H9 (cell line): ENCODE results near the gene CFAP299. TPM values are rescaled to one million over a fixed set of nuclear protein-coding genes. Genes with fewer than 3 reads are reported as not detected.

ENCODE experiments used
- DNase-seq: peaks from one replicate; pipeline ENCODE4 v3.0.0-alpha.2; 2017
- H2AFZ ChIP-seq: one replicate; pipeline ENCODE4 v1.6.1; 2013; ENCODE audit warnings: mild to moderate bottlenecking, low read length, control low read depth, moderate library complexity
- H2AK5ac ChIP-seq: 2 replicates; pipeline ENCODE4 v1.6.1; 2013; ENCODE audit warnings: low read length, control low read depth, mixed read lengths; ENCODE audit not compliant: insufficient read length
- H2BK120ac ChIP-seq: one replicate; pipeline ENCODE4 v1.6.1; 2013; ENCODE audit warnings: low read depth, mild to moderate bottlenecking, low read length, control low read depth, inconsistent platforms; ENCODE audit not compliant: poor library complexity, severe bottlenecking
- H2BK12ac ChIP-seq: 2 replicates; pipeline ENCODE4 v1.6.1; 2013; ENCODE audit warnings: low read length, control low read depth, mixed read lengths, low read depth; ENCODE audit not compliant: insufficient read length
- H2BK15ac ChIP-seq: 2 replicates; pipeline ENCODE4 v1.6.1; 2013; ENCODE audit warnings: low read depth, low read length, control low read depth
- H2BK20ac ChIP-seq: one replicate; pipeline ENCODE4 v1.6.1; 2013; ENCODE audit warnings: low read depth, mild to moderate bottlenecking, low read length, control low read depth, inconsistent platforms; ENCODE audit not compliant: poor library complexity, severe bottlenecking
- H2BK5ac ChIP-seq: 2 replicates; pipeline ENCODE4 v1.6.1; 2013; ENCODE audit warnings: low read length, control low read depth, mixed read lengths; ENCODE audit not compliant: insufficient read length
- H3K14ac ChIP-seq: 2 replicates; pipeline ENCODE4 v1.6.1; 2013; ENCODE audit warnings: low read length, control low read depth; ENCODE audit not compliant: insufficient read depth
- H3K18ac ChIP-seq: 2 replicates; pipeline ENCODE4 v1.6.1; 2013; ENCODE audit warnings: low read depth, mild to moderate bottlenecking, mixed read lengths, low read length, control low read depth; ENCODE audit not compliant: insufficient read length
- H3K23ac ChIP-seq: 2 replicates; pipeline ENCODE4 v1.6.1; 2013; ENCODE audit warnings: low read length, control low read depth, mixed read lengths, low read depth; ENCODE audit not compliant: insufficient read length
- H3K23me2 ChIP-seq: 2 replicates; pipeline ENCODE4 v1.6.1; 2013; ENCODE audit warnings: low read depth, mild to moderate bottlenecking, mixed read lengths, low read length, control low read depth; ENCODE audit not compliant: insufficient read length, poor library complexity, severe bottlenecking
- H3K27ac ChIP-seq: 2 replicates; pipeline ENCODE4 v1.5.1; 2013; ENCODE audit warnings: low read length, control low read depth, mixed read lengths, low read depth; ENCODE audit not compliant: insufficient read length
- H3K27me3 ChIP-seq: 2 replicates; pipeline ENCODE4 v1.6.1; 2013; ENCODE audit warnings: low read length, control low read depth, inconsistent platforms; ENCODE audit not compliant: insufficient read depth
- H3K4ac ChIP-seq: 2 replicates; pipeline ENCODE4 v1.6.1; 2013; ENCODE audit warnings: low read depth, mild to moderate bottlenecking, control low read depth, inconsistent platforms, low read length, moderate library complexity
- H3K4me1 ChIP-seq: 2 replicates; pipeline ENCODE4 v1.6.1; 2013; ENCODE audit warnings: low read length, control low read depth, inconsistent platforms; ENCODE audit not compliant: insufficient read depth
- H3K4me2 ChIP-seq: 2 replicates; pipeline ENCODE4 v1.6.1; 2013; ENCODE audit warnings: low read length, control low read depth, mixed read lengths; ENCODE audit not compliant: insufficient read length, insufficient read depth
- H3K56ac ChIP-seq: 2 replicates; pipeline ENCODE4 v1.6.1; 2013; ENCODE audit warnings: low read depth, mild to moderate bottlenecking, mixed read lengths, low read length, control low read depth; ENCODE audit not compliant: insufficient read length
- H3K79me1 ChIP-seq: 2 replicates; pipeline ENCODE4 v1.6.1; 2013; ENCODE audit warnings: low read depth, mild to moderate bottlenecking, moderate library complexity, low read length, control low read depth, inconsistent platforms; ENCODE audit not compliant: insufficient read depth, poor library complexity, severe bottlenecking
- H3K79me2 ChIP-seq: 2 replicates; pipeline ENCODE4 v1.6.1; 2013; ENCODE audit warnings: low read length, control low read depth, inconsistent platforms; ENCODE audit not compliant: insufficient read depth
- H3K9ac ChIP-seq: 2 replicates; pipeline ENCODE4 v1.6.1; 2013; ENCODE audit warnings: low read length, control low read depth, mixed read lengths; ENCODE audit not compliant: insufficient read length; ENCODE audit errors: extremely low read depth
- H3K9me3 ChIP-seq: one replicate; pipeline ENCODE4 v1.6.1; 2013; ENCODE audit warnings: low read depth, low read length, inconsistent platforms; ENCODE audit not compliant: control insufficient read depth
- H3T11ph ChIP-seq: one replicate; pipeline ENCODE4 v1.6.1; 2013; ENCODE audit warnings: mild to moderate bottlenecking, low read length, control low read depth, inconsistent platforms
- H4K20me1 ChIP-seq: one replicate; pipeline ENCODE4 v1.6.1; 2013; ENCODE audit not compliant: control insufficient read depth, insufficient read length, insufficient read depth
- H4K5ac ChIP-seq: 2 replicates; pipeline ENCODE4 v1.6.1; 2013; ENCODE audit warnings: low read depth, mild to moderate bottlenecking, mixed read lengths, low read length, control low read depth; ENCODE audit not compliant: insufficient read length
- H4K8ac ChIP-seq: replicated peaks from 2 replicates; pipeline ENCODE4 v1.6.1; 2013; ENCODE audit warnings: low read length, control low read depth, mixed read lengths, low read depth; ENCODE audit not compliant: insufficient read length
- H4K91ac ChIP-seq: 2 replicates; pipeline ENCODE4 v1.6.1; 2013; ENCODE audit warnings: low read depth, mild to moderate bottlenecking, moderate library complexity, mixed read lengths, low read length, control low read depth; ENCODE audit not compliant: insufficient read length
- H3K27ac Mint-ChIP-seq, 3 experiments: 2 replicates in 2 of 3; 3 replicates in 1 of 3; pipeline ENCODE4 v1.8.0; 2020 to 2021; ENCODE audit warnings: mixed read lengths in 3 of 3, mild to moderate bottlenecking in 1 of 3, moderate library complexity in 1 of 3
- H3K27me3 Mint-ChIP-seq: 2 replicates; pipeline ENCODE4 v1.8.0; 2021; ENCODE audit warnings: low read depth, mild to moderate bottlenecking, moderate library complexity, mixed read lengths
- H3K36me3 Mint-ChIP-seq, 3 experiments: 2 replicates in 2 of 3; 3 replicates in 1 of 3; pipeline ENCODE4 v1.8.0; 2020 to 2021; ENCODE audit warnings: low read depth in 3 of 3, mixed read lengths in 3 of 3; ENCODE audit not compliant: insufficient read depth in 1 of 3
- H3K4me1 Mint-ChIP-seq, 2 experiments: 2 replicates each; pipeline ENCODE4 v1.8.0; 2020; ENCODE audit warnings: mixed read lengths in 2 of 2
- H3K4me3 Mint-ChIP-seq, 2 experiments: 2 replicates in 1 of 2; 3 replicates in 1 of 2; pipeline ENCODE4 v1.8.0; 2020 to 2021; ENCODE audit warnings: mild to moderate bottlenecking in 2 of 2, mixed read lengths in 2 of 2, moderate library complexity in 1 of 2
- H3K9me3 Mint-ChIP-seq, 2 experiments: 2 replicates in 1 of 2; 3 replicates in 1 of 2; pipeline ENCODE4 v1.8.0; 2020; ENCODE audit warnings: mild to moderate bottlenecking in 2 of 2, mixed read lengths in 2 of 2, moderate library complexity in 1 of 2
- WGBS: extraction: QIAGEN DNeasy Blood & Tissue Kit; methylation state at CpG from one replicate; pipeline ENCODE4 v1.1.7; 2013; ENCODE audit warnings: missing lambda C conversion rate, low lambda C conversion rate, mixed read lengths; ENCODE audit not compliant: insufficient read length; ENCODE audit errors: extremely low coverage; 5-methylcytosine and 5-hydroxymethylcytosine counted together
- total RNA-seq: library from RNA; stranded (reverse); gene quantifications from 2 replicates; pipeline ENCODE4 v1.2.1, GENCODE V29; 2021
- TF ChIP-seq, protein P1 (sequence below): fragments of 200-600 bp; sonication (generic); conservative IDR thresholded peaks from 3 replicates; pipeline ENCODE4 v1.8.0; 2021; ENCODE audit warnings: antibody characterized with exemption, mild to moderate bottlenecking

The CFAP299 gene
- total RNA-seq, 1 experiment from 2014 or later = not detected

DNA sequence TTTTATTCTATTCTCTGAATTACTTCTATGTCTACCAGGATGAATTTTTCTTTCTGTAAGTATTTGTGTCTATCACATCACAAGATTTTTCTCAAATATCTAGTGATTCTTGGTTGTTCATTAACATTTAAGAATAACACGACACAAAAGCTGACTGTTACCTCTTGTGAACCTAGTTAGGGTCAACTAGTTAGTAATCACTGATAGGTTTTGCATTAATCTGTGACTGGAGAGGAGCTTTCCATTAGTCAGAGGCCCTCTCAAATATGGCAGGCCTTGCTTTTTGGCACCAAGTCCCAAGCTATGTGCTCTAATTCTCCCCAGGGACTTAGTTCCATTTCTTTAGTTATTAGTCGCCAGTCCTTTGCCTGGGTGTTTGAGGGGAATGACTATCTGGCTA, 259.2 kb downstream of the CFAP299 start:
- Histone ChIP-seq H3K4me2 (no peak overlapping the region), H3K23ac (no peak overlapping the region), H3K56ac (no peak overlapping the region), H4K20me1 (no peaks in the 10 kb centered on the region), H4K8ac (no peak overlapping the region), H3K27ac (no peak overlapping the region), H2BK12ac (no peak overlapping the region), H3T11ph (no peak overlapping the region), H3K27me3 (no peaks in the 10 kb centered on the region), H2AFZ (no peak overlapping the region), H3K14ac (no peak overlapping the region), H4K91ac (no peak overlapping the region), H2AK5ac (no peak overlapping the region), H2BK20ac (no peak overlapping the region), H3K23me2 (no peaks in the 10 kb centered on the region), H3K4me1 (no peaks in the 10 kb centered on the region), H3K79me2 (no peaks in the 10 kb centered on the region), H4K5ac (no peak overlapping the region), H2BK15ac (no peak overlapping the region), H3K9me3 (no peaks in the 10 kb centered on the region), H3K9ac (no peak overlapping the region), H2BK5ac (no peak overlapping the region), H3K79me1 (no peaks in the 10 kb centered on the region), H2BK120ac (no peak overlapping the region), H3K18ac (no peak overlapping the region), H3K4ac (no peak overlapping the region)
- DNase-seq = no peak
- TF ChIP-seq, protein P1, sequence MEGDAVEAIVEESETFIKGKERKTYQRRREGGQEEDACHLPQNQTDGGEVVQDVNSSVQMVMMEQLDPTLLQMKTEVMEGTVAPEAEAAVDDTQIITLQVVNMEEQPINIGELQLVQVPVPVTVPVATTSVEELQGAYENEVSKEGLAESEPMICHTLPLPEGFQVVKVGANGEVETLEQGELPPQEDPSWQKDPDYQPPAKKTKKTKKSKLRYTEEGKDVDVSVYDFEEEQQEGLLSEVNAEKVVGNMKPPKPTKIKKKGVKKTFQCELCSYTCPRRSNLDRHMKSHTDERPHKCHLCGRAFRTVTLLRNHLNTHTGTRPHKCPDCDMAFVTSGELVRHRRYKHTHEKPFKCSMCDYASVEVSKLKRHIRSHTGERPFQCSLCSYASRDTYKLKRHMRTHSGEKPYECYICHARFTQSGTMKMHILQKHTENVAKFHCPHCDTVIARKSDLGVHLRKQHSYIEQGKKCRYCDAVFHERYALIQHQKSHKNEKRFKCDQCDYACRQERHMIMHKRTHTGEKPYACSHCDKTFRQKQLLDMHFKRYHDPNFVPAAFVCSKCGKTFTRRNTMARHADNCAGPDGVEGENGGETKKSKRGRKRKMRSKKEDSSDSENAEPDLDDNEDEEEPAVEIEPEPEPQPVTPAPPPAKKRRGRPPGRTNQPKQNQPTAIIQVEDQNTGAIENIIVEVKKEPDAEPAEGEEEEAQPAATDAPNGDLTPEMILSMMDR = no peak
- H3K27ac Mint-ChIP-seq = no peak overlapping the region
- no peaks in the 10 kb centered on the region for H3K4me1 Mint-ChIP-seq
- H3K9me3 Mint-ChIP-seq = no peaks in the 10 kb centered on the region
- WGBS = no CpG with 5 or more reads among the region's 2 CpGs
- no peaks in the 10 kb centered on the region for H3K27me3 Mint-ChIP-seq
- no peak overlapping the region for H3K4me3 Mint-ChIP-seq
- no peaks in the 10 kb centered on the region; a peak in 1 of 7 replicates for H3K36me3 Mint-ChIP-seq
